ENCODE data around the gene SPDL1. TPM values are rescaled to one million over a fixed set of nuclear protein-coding genes. Genes with fewer than 3 reads are reported as not detected.

The SPDL1 gene
- total RNA-seq: 10 to 100 TPM; 26.6 to 33.3 TPM

DNA sequence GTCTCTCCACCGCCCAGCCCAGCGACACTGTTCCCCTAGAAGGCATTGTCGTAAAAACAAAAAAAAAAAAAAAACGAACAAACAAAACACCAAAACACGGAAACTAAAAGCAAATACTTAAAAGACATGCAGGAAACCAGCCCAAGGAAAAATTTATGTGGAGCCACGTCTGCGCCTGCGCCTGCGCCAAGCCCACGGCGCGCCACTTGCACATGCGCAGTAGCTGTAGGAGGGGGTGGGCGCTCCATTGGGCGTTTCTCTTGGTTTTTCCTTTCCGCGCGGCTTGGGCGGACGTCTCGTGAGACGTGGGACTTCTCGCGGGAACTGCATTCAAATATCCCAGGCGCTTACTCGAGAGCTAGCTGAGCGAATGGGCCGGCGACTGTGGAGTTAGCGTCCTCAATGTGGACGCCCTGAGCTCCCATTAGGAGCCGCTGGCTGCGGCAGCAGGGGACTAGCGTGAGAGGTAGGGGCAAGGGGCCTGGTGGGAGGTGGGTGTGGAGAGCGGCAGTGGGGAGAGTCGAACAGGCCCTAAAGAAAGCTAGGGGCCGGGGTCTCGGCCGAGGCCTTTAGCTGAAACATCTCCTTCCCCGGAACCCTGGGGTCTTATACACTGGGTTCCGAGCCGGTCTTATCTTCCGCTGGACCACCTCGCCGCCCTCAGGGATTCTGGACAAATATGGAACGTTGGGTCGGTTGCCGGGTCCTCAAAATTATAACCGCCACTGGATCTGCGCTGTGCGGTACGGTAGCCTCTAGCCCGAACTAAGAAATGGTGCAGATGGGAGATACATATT is at the start of gene SPDL1:
TSS of gene SPDL1 (plus strand) at position 350 of the 797 bp plus-strand sequence. CDS start 4,644 bp downstream, outside the sequence.
- DNase-seq (ENCODE audit: low spot score in 2 of 2) (peak; percentile 93 to 97), ATAC-seq (peak; percentile 93 to 96)
- Mint-ChIP-seq H3K27ac (peak within 1 kb of the TSS; percentile 98 to 99), H3K36me3 (peaks cover 0 to 18% of the 10 kb centered on the region in 2 donors), H3K9me3 (no peaks in the 10 kb centered on the region)

DNA sequence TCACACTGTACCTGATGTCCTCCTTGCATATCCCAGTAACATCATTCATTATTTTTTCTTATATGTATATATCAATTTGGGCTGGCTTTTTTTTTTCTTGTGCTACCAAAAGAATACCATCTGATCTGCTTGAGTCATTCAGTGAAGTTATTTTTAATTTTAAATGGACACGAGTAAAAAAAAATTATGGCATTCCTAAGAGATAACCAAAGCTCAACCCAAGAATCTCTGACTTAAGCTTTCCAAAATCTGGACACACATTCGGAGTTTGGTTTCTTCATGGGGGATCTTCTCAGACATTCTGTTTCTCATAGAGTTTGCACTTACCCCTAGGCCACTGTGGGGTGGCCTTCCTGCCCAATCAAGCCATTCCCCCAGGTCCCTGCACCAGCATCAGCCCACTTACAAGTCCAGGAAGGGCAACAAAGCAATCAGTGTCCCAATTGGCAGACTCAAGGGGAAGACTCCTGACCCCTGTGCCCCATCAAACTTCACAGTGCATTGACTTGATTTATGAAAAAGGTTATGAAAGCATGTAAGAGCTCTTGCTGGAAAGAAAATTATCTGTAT is 49.2 kb upstream of the SPDL1 start:
- H3K9me3 Mint-ChIP-seq: no peaks in the 10 kb centered on the region
- no peaks in the 10 kb centered on the region for H3K36me3 Mint-ChIP-seq
- no peak overlapping the region for H3K27ac Mint-ChIP-seq
- no peak for DNase-seq (ENCODE audit: low spot score in 2 of 2)
- no peak for ATAC-seq

DNA sequence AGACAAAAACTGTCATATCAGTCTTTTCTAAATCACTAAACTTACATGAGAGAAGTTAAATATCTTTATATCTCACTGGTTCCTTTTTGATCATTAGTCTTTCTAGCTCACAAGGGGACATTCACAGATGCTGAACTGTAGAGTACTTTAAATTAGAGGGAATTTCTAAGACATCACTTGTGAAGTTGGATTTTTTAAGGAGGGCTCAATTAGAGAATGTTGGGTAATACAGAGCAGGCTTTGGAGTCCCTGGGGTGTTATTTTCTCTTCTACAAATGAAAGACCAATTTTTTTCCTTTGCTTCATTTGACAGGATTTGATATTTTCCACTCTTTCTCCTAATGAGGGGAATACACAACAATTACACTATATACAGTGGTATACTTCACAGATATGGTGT is 48.6 kb upstream of the SPDL1 start:
- no peaks in the 10 kb centered on the region for H3K9me3 Mint-ChIP-seq
- H3K36me3 Mint-ChIP-seq: no peaks in the 10 kb centered on the region
- DNase-seq (ENCODE audit: low spot score in 2 of 2): no peak
- ATAC-seq: no peak
- H3K27ac Mint-ChIP-seq: no peak overlapping the region

GRCh38 chr5:169538944-169539343 is 44.6 kb upstream of the SPDL1 start:
- H3K9me3 Mint-ChIP-seq: no peaks in the 10 kb centered on the region
- H3K36me3 Mint-ChIP-seq: no peaks in the 10 kb centered on the region
- H3K27ac Mint-ChIP-seq: no peak overlapping the region
- ATAC-seq (no peak), DNase-seq (ENCODE audit: low spot score in 2 of 2) (no peak)

- ATAC-seq: no peak
- no peaks in the 10 kb centered on the region for H3K36me3 Mint-ChIP-seq
- H3K9me3 Mint-ChIP-seq: no peaks in the 10 kb centered on the region
- H3K27ac Mint-ChIP-seq: no peak overlapping the region
- no peak for DNase-seq (ENCODE audit: low spot score in 2 of 2)
Measured at GRCh38 chr5:169542811-169543210, 40.8 kb upstream of the SPDL1 start.

GRCh38 chr5:169544264-169544950 is 39.2 kb upstream of the SPDL1 start:
- Mint-ChIP-seq H3K9me3 (no peaks in the 10 kb centered on the region), H3K36me3 (no peaks in the 10 kb centered on the region)
- no peak for ATAC-seq

DNA sequence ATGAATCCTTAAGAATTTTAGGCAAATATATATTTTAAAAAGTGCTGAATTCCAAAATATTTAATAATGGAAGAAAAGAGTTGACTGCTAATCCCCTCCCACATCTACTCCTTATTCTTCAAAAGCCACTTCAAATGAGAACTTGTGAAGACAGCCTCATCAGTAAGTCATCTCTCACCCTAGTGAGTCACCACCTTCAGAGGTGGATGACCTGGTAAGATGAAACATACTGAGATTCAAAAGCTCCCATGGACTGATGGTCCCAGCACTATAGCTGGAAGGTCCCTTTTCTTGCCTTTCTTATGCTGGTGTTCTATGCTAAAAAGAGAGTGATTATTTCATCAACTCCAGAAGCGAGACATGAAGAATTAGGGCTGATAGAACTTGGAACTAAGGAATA is 37.8 kb upstream of the SPDL1 start:
- Mint-ChIP-seq H3K9me3 (no peaks in the 10 kb centered on the region), H3K27ac (no peak overlapping the region), H3K36me3 (no peaks in the 10 kb centered on the region)
- DNase-seq (ENCODE audit: low spot score in 2 of 2) (peak in 1 of 2 donors; percentile 11), ATAC-seq (peak; percentile 100)

More at GRCh38 chr5:169544264-169544950, 39.2 kb upstream of the SPDL1 start:
- DNase-seq (ENCODE audit: low spot score in 2 of 2): no peak
- H3K27ac Mint-ChIP-seq: no peak overlapping the region

- H3K27ac Mint-ChIP-seq: no peak overlapping the region
- no peaks in the 10 kb centered on the region for H3K9me3 Mint-ChIP-seq
- H3K36me3 Mint-ChIP-seq: no peaks in the 10 kb centered on the region
- DNase-seq (ENCODE audit: low spot score in 2 of 2) (no peak), ATAC-seq (peak in 1 of 2 donors; percentile 25)
Measured at GRCh38 chr5:169546346-169546745, 37.2 kb upstream of the SPDL1 start.

DNA sequence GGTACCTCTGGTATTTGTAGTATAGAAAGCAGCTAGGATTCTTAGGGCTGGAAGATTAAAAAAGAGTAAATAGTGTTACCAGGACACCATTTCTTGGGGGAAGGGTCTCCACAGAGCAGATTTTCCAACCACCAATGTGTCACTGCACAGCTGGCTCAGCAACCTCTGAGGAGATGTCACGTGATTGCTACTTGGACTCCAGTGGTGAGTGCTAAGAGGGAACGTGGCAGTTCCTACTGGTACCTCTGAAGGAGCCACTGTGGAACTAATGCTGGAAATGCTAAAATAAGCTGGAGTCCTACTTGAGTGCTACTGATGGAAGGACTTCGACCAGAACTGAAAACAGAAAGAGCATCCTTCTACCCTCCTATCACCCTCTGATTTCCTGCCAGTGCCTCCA is 36.1 kb upstream of the SPDL1 start:
- ATAC-seq (peak; percentile 16 to 23), DNase-seq (ENCODE audit: low spot score in 2 of 2) (no peak)
- H3K27ac Mint-ChIP-seq: no peak overlapping the region
- H3K36me3 Mint-ChIP-seq: peaks cover 0 to 1% of the 10 kb centered on the region in 2 donors
- no peaks in the 10 kb centered on the region for H3K9me3 Mint-ChIP-seq

DNA sequence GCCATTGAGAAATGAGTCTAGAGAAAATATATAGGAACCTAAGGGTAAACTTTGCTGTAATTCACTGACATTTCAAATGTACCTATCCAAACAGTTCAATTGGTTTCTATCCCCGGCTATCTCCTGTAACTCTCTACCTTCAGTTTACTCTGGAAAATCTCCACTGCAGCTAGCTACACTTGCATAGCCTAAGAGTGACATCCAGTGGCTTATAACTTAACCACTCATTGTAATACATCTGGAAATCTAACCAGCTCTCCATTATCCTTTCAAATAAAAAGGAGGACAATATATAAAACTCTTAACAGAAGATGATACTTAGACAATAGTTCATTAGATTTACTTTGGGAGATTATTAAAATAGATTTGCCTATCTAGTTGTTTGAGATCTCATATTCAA is 35.3 kb upstream of the SPDL1 start:
- DNase-seq (ENCODE audit: low spot score in 2 of 2): no peak
- ATAC-seq: no peak
- Mint-ChIP-seq H3K9me3 (no peaks in the 10 kb centered on the region), H3K36me3 (peaks cover 0 to 9% of the 10 kb centered on the region in 2 donors), H3K27ac (no peak overlapping the region)

DNA sequence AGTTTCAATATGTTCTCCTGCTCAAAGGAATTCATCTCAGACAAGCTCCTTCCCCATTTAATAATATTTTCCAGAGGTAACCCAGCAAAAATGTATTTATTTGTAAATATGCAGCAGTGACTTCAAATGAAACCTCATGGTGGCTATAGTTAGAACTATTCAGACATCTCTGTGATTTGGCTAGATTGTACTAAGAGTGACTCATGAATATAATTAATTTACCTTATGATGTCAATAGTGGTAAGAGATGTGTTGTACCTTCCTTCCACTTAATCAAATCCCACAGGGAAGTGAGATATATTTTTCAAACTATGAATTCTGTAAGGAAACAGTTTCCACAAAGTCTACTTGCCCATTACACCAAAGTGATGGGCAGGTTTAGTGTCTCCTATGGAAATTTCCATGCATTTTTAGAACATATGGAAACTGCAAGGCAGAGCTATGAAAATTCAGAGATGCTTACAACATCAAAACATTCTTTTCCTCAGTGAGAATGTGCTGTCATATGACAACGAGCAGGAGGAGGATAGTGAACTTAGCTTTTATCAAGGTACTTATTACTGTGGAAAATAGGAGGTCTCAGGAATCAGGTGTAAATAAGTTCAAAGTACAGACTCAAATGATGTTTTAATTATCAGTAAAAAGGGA is 34.0 kb upstream of the SPDL1 start:
- DNase-seq (ENCODE audit: low spot score in 2 of 2) (no peak), ATAC-seq (no peak)
- H3K36me3 Mint-ChIP-seq: peaks cover 0 to 9% of the 10 kb centered on the region in 2 donors
- no peak overlapping the region for H3K27ac Mint-ChIP-seq
- no peaks in the 10 kb centered on the region for H3K9me3 Mint-ChIP-seq

DNA sequence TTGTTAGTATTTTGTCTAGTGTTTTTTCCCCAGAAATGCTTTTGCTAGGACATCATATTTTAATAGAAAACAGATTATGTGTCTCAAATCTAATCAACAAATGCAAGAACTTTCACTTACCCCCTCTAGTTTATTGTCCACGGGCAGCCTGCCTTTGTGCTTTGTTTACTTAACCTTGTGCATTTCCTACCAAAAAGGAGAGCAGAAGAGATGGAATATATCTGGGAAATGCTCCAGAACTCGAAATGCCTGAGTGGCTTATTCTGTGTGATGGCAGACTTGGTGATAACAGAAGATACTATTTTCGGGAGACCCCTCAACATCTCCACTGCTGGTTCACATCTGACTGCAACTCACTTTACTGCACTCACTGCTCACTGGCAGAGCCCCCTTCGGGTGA is 33.3 kb upstream of the SPDL1 start:
- Mint-ChIP-seq H3K36me3 (peaks cover 0 to 9% of the 10 kb centered on the region in 2 donors), H3K27ac (no peak overlapping the region), H3K9me3 (no peaks in the 10 kb centered on the region)
- no peak for ATAC-seq
- DNase-seq (ENCODE audit: low spot score in 2 of 2): no peak

- Mint-ChIP-seq H3K36me3 (peaks cover 0 to 9% of the 10 kb centered on the region in 2 donors), H3K9me3 (no peaks in the 10 kb centered on the region), H3K27ac (no peak overlapping the region)
- ATAC-seq: peak in 1 of 2 donors; percentile 79
- DNase-seq (ENCODE audit: low spot score in 2 of 2): no peak
Measured at GRCh38 chr5:169551146-169551545, 32.4 kb upstream of the SPDL1 start.

- H3K27ac Mint-ChIP-seq: no peak overlapping the region
- peaks cover 0 to 5% of the 10 kb centered on the region in 2 donors for H3K9me3 Mint-ChIP-seq
- peaks cover 0 to 9% of the 10 kb centered on the region in 2 donors for H3K36me3 Mint-ChIP-seq
- no peak for ATAC-seq
- DNase-seq (ENCODE audit: low spot score in 2 of 2): no peak
Measured at GRCh38 chr5:169551696-169552095, 31.9 kb upstream of the SPDL1 start.

DNA sequence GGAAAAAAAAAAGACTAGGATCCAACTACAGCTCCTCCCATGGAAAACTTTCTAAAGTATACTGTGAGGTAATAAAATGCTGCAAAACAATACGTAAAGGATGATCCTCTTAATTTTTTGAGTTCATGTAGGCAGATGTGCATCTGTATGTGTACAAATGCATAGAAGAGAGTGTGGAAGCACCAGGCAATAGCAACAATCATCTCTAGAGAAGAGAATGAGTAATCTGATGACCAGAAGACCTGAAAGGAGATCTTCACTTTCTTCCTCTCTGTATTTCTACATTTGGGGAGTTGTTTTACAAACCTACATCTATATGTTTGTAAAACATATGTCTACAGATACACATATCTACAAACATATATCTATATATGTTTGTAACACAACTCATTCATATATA is 29.3 kb upstream of the SPDL1 start:
- ATAC-seq (peak in 1 of 2 donors; percentile 49), DNase-seq (ENCODE audit: low spot score in 2 of 2) (no peak)
- Mint-ChIP-seq H3K36me3 (peaks cover 0 to 9% of the 10 kb centered on the region in 2 donors), H3K9me3 (peaks cover 4 to 16% of the 10 kb centered on the region in 2 donors), H3K27ac (no peak overlapping the region)

DNA sequence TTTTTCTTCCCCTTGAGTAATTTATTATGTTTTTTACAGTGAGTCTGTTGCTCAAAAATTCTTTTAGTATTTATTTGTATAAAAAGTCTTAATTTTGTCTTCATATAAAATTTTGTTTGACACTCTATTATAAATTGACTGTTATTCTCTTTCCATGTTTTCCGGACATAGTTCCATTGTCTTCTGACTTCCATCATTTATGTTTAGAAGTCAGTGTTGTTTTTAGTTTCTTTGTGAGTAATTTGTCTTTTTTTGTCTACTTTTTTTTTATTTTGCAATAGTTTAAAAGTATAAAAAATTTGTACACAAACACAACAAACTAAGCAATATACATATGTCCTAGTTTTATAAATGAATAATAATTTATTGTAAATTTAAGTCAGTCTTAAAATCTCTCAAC is 25.7 kb upstream of the SPDL1 start:
- ATAC-seq: no peak
- Mint-ChIP-seq H3K36me3 (peaks cover 0 to 4% of the 10 kb centered on the region in 2 donors), H3K27ac (no peak overlapping the region), H3K9me3 (peaks cover 4 to 16% of the 10 kb centered on the region in 2 donors)
- no peak for DNase-seq (ENCODE audit: low spot score in 2 of 2)

DNA sequence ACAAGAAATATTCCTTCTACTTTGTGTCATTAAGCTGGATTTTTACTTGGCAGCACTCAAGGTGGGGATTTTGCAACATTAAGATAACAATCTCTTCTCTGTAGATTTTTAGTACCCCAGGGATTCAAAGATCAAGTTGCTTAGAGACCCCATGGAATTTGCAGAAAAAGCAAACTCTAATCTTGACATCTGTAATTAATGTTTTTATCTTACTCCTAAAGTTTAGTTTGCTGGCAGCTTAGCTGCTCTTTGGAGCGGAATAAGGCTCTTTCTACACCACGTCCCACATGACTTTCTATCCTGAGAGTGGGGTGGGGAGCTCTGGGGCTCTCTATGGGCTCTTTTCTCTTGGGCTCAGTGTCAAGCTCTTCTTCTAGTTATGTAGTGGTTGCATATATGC is 21.7 kb upstream of the SPDL1 start:
- Mint-ChIP-seq H3K36me3 (no peaks in the 10 kb centered on the region), H3K27ac (no peak overlapping the region), H3K9me3 (peaks cover 4 to 10% of the 10 kb centered on the region in 2 donors)
- ATAC-seq (no peak), DNase-seq (ENCODE audit: low spot score in 2 of 2) (no peak)
